Fibroblast of lung (primary cell): ENCODE results near the gene TBL1X.

Experiments used
- EZH2 ChIP-seq: IDR thresholded peaks from 2 replicates; pipeline ENCODE4 v1.5.1; 2012; ENCODE audit warnings: low read length, control low read depth, mild to moderate bottlenecking; ENCODE audit errors: missing control alignments
- TF ChIP-seq, protein P1 (sequence below), 2 donors: IDR thresholded peaks in 1 of 2; conservative IDR thresholded peaks in 1 of 2; 1 replicate in 1 of 2; 2 replicates in 1 of 2; pipeline ENCODE4 v1.5.1; 2011 to 2012; ENCODE audit warnings: low read length in 2 of 2, control low read depth in 1 of 2, inconsistent platforms in 1 of 2, low read depth in 1 of 2, mild to moderate bottlenecking in 1 of 2

DNA sequence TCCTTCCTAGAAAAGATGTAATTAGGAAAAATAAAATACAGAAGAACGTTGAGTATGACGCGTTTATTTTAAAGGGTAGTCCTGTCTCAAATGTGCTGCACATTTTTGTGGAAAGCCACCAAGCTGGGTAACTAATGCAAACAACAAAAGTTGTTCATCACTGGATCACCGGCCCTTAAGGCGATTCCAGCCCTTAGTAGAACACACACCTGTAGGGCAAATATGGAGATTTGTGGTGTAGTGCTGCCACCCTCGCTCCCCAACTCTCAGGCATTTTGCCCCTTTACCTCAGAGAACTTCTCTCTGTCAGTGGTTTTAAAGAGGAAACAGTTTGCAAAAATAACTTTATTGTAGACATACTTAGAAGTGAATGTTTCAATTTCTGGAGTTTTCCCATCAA, 1.9 kb downstream of the TBL1X start:
- TF ChIP-seq, protein P1, sequence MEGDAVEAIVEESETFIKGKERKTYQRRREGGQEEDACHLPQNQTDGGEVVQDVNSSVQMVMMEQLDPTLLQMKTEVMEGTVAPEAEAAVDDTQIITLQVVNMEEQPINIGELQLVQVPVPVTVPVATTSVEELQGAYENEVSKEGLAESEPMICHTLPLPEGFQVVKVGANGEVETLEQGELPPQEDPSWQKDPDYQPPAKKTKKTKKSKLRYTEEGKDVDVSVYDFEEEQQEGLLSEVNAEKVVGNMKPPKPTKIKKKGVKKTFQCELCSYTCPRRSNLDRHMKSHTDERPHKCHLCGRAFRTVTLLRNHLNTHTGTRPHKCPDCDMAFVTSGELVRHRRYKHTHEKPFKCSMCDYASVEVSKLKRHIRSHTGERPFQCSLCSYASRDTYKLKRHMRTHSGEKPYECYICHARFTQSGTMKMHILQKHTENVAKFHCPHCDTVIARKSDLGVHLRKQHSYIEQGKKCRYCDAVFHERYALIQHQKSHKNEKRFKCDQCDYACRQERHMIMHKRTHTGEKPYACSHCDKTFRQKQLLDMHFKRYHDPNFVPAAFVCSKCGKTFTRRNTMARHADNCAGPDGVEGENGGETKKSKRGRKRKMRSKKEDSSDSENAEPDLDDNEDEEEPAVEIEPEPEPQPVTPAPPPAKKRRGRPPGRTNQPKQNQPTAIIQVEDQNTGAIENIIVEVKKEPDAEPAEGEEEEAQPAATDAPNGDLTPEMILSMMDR (conservative IDR thresholded peaks at IDR 0.05 in 1 of 2, IDR thresholded peaks at IDR 0.05 in 1 of 2; ENCODE audit: low read depth in 1 of 2, low read length in 2 of 2), result no peak
- no peak for TF ChIP-seq EZH2
